Activated CD4-positive, alpha-beta memory T cell treated with anti-CD3 and anti-CD28 coated beads for 36 hours (primary cell): ENCODE data around the gene FAM174B. TPM values are rescaled to one million over a fixed set of nuclear protein-coding genes. Genes with fewer than 3 reads are reported as not detected.

Source experiments
- CTCF ChIA-PET: fragments of 350-600 bp; sonication (Branson Sonifier 250); formaldehyde crosslinking; loops from one replicate; lab custom pipeline; 2021; ENCODE audit warnings: antibody characterized with exemption, inconsistent platforms; lab: Charles Lee
- POLR2A ChIA-PET: fragments of 350-600 bp; sonication (Branson Sonifier 250); formaldehyde crosslinking; loops from one replicate; lab custom pipeline; 2021; ENCODE audit warnings: antibody characterized with exemption; lab: Charles Lee
- DNase-seq: peaks from one replicate; pipeline ENCODE4 v3.0.0-alpha.2; 2020
- H3K27ac Mint-ChIP-seq: one replicate; pipeline ENCODE4 v1.8.0; 2021; ENCODE audit warnings: mixed read lengths
- H3K27me3 Mint-ChIP-seq: one replicate; pipeline ENCODE4 v1.8.0; 2021; ENCODE audit warnings: mixed read lengths
- H3K36me3 Mint-ChIP-seq: one replicate; pipeline ENCODE4 v1.8.0; 2021; ENCODE audit warnings: mixed read lengths
- H3K4me1 Mint-ChIP-seq: one replicate; pipeline ENCODE4 v1.8.0; 2021; ENCODE audit warnings: low read depth, mixed read lengths
- H3K4me3 Mint-ChIP-seq: one replicate; pipeline ENCODE4 v1.8.0; 2021; ENCODE audit warnings: mild to moderate bottlenecking, mixed read lengths
- H3K9me3 Mint-ChIP-seq: one replicate; pipeline ENCODE4 v1.8.0; 2021; ENCODE audit warnings: mixed read lengths
- intact Hi-C: fragments of 100-400 bp; cut with micrococcal nuclease; formaldehyde crosslinking; loops from one replicate; pipeline ENCODE4 v1.15.1; 2023
- total RNA-seq, 2 experiments: library from RNA; stranded (reverse); gene quantifications; one replicate each; pipeline ENCODE4 v1.2.3, GENCODE V29; 2021

FAM174B gene
- total RNA-seq, result 1 to 10 TPM; 5.0 to 7.7 TPM

GRCh38 chr15:92655178-92655995 lies at the start of gene FAM174B:
TSS of gene FAM174B (minus strand) at chr15:92655775.
- H3K4me1 Mint-ChIP-seq, result peaks cover 14% of the 10 kb centered on the region
- peaks cover 35% of the 10 kb centered on the region for H3K27me3 Mint-ChIP-seq
- ChIA-PET CTCF (interaction anchor here (1.1 kb wide), 2 partner anchors 59 to 134 kb away, joined by 3 to 4 read pairs; no protein-coding TSS in a partner anchor), POLR2A (interaction anchor here (0.6 to 1.0 kb wide), 2 partner anchors 10 to 117 kb away, joined by 3 to 4 read pairs; no protein-coding TSS in a partner anchor)
- intact Hi-C loops, result loop anchor here (2.0 kb wide), 1 partner anchor 31 kb away; no protein-coding TSS in a partner anchor
- DNase-seq, result peak; percentile 58
- no peaks in the 10 kb centered on the region for H3K9me3 Mint-ChIP-seq
- no peak within 1 kb of the TSS for H3K27ac Mint-ChIP-seq
- H3K36me3 Mint-ChIP-seq, result no peaks in the 10 kb centered on the region
- H3K4me3 Mint-ChIP-seq, result peak within 1 kb of the TSS; percentile 71

DNA sequence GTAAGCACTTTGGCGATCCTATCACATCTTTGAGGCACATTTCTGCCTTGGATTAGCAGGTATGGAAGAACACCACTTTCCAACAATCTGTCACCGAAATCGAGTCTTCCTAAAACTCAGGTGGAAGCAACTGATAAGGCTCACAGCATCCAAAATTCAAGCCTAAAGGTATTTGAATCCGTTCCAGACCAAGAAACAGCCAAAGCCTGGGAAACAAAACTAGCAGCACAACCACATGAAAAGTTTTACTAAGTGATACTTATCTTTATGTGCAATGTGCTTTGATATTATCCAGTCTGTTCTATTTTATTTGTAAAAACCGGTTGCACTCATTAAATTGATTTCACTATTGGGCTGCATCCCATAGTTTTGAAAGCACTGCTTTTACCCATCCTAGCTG lies 40.5 kb upstream of the FAM174B start:
- Mint-ChIP-seq H3K36me3 (peaks cover 6% of the 10 kb centered on the region), H3K9me3 (peaks cover 13% of the 10 kb centered on the region), H3K4me3 (no peak overlapping the region), H3K27ac (no peak overlapping the region), H3K27me3 (peaks cover 13% of the 10 kb centered on the region), H3K4me1 (no peaks in the 10 kb centered on the region)
- intact Hi-C loops, result no loop called here
- DNase-seq, result no peak
- ChIA-PET CTCF (no interaction called here), POLR2A (no interaction called here)

DNA sequence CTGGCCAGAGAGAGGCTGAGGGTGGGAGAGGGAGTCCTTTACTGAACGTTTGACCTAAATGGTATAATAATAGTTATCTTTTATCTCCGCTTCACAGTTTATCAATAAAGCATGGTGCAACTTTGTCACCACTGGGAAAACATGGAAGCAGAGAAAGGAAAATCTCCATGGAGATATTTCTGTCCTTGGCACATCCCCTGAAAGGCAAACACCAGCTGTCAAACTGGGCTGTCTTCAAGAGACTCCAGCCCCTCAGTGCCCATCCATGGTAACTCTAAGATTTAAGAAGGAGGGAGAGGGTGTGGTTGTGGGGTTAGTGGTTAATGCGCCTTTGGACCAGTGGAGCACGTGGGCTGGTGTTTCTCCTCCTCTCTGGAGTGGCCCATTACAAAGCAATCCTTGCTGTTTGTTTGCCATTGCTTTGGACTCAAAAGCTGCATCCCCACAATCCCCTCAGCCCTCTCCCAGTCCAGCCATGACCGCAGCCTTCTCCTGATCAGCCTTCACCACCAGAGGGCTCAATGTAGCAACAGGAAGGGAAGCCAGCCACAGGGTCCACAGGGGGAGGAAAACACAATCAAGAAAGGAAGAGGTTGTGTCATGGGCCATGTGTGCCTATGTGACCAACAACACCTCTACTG lies 38.2 kb upstream of the FAM174B start:
- H3K36me3 Mint-ChIP-seq, result peaks cover 3% of the 10 kb centered on the region
- DNase-seq, result no peak

GRCh38 chr15:92690395-92690794 lies 34.8 kb upstream of the FAM174B start:
- no peak for DNase-seq
- POLR2A ChIA-PET, result no interaction called here
- Mint-ChIP-seq H3K27ac (no peak overlapping the region), H3K27me3 (peaks cover 10% of the 10 kb centered on the region), H3K36me3 (no peaks in the 10 kb centered on the region), H3K4me3 (no peak overlapping the region), H3K9me3 (peaks cover 16% of the 10 kb centered on the region), H3K4me1 (no peaks in the 10 kb centered on the region)
- intact Hi-C loops, result no loop called here
- CTCF ChIA-PET, result no interaction called here

More for the DNA sequence above, 38.2 kb upstream of the FAM174B start:
- POLR2A ChIA-PET, result no interaction called here
- Mint-ChIP-seq H3K9me3 (peaks cover 9% of the 10 kb centered on the region), H3K4me3 (no peak overlapping the region), H3K4me1 (no peaks in the 10 kb centered on the region), H3K27ac (no peak overlapping the region), H3K27me3 (peaks cover 9% of the 10 kb centered on the region)
- intact Hi-C loops, result no loop called here
- CTCF ChIA-PET, result no interaction called here

GRCh38 chr15:92687746-92688145 lies 32.2 kb upstream of the FAM174B start:
- CTCF ChIA-PET, result no interaction called here
- peaks cover 12% of the 10 kb centered on the region for H3K27me3 Mint-ChIP-seq
- no peak overlapping the region for H3K4me3 Mint-ChIP-seq
- intact Hi-C loops, result no loop called here
- H3K9me3 Mint-ChIP-seq, result peaks cover 16% of the 10 kb centered on the region
- DNase-seq, result no peak
- H3K4me1 Mint-ChIP-seq, result no peaks in the 10 kb centered on the region
- POLR2A ChIA-PET, result no interaction called here
- H3K27ac Mint-ChIP-seq, result no peak overlapping the region
- no peaks in the 10 kb centered on the region for H3K36me3 Mint-ChIP-seq

- ChIA-PET POLR2A (no interaction called here), CTCF (no interaction called here)
- no peak for DNase-seq
- Mint-ChIP-seq H3K27me3 (peaks cover 12% of the 10 kb centered on the region), H3K9me3 (peaks cover 16% of the 10 kb centered on the region), H3K4me3 (no peak overlapping the region), H3K36me3 (no peaks in the 10 kb centered on the region), H3K4me1 (no peaks in the 10 kb centered on the region), H3K27ac (no peak overlapping the region)
- intact Hi-C loops, result no loop called here
Observed at GRCh38 chr15:92687195-92687602, 31.6 kb upstream of the FAM174B start.

- peaks cover 9% of the 10 kb centered on the region for H3K9me3 Mint-ChIP-seq
- POLR2A ChIA-PET, result no interaction called here
- H3K27ac Mint-ChIP-seq, result no peak overlapping the region
- H3K4me3 Mint-ChIP-seq, result no peak overlapping the region
- peaks cover 8% of the 10 kb centered on the region for H3K27me3 Mint-ChIP-seq
- CTCF ChIA-PET, result no interaction called here
- intact Hi-C loops, result no loop called here
- H3K4me1 Mint-ChIP-seq, result no peaks in the 10 kb centered on the region
- no peaks in the 10 kb centered on the region for H3K36me3 Mint-ChIP-seq
- no peak for DNase-seq
Observed at GRCh38 chr15:92683511-92683834, 27.9 kb upstream of the FAM174B start.

DNA sequence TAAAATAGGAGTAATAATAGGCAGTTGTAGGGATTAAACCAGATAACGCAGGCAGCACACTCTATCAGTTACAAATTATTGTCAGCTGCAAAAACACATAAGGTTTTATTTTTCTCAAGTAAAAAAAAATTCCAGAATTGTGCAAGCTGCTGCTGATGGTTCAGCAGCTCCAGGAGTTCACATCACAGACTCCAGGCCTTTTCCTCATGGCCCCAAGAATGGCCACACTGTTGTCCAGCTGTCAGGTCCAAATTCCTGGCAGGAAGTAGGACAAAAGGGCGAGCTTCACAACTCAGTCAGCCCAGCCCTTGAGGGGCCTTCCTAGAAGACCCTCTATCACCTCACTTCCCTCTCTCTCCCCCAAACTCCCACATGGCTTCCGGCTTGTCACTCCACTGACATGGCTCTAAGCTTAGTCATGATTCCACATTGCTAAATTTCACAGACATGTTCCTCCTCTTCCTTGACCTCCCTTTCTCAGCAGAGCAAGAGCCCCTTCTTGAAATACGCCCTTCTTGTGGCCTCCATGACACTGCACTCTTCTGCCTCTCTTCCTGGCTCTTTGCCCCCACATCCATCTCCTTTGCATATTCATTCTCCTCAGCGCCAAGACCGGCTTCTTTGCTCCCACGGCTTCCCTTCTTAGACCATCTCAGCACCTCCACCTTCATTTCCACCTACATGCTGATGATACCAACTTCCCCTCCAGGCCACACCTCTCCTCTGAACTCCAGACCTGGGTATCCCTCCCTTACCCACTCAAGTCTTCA lies 27.4 kb upstream of the FAM174B start:
- POLR2A ChIA-PET, result no interaction called here
- intact Hi-C loops, result no loop called here
- Mint-ChIP-seq H3K36me3 (no peaks in the 10 kb centered on the region), H3K9me3 (peaks cover 3% of the 10 kb centered on the region), H3K27me3 (peaks cover 11% of the 10 kb centered on the region), H3K4me3 (no peak overlapping the region), H3K4me1 (no peaks in the 10 kb centered on the region), H3K27ac (no peak overlapping the region)
- CTCF ChIA-PET, result interaction anchor here (2.0 kb wide), 1 partner anchor 161 kb away, joined by 8 read pairs; no protein-coding TSS in a partner anchor
- DNase-seq, result no peak

DNA sequence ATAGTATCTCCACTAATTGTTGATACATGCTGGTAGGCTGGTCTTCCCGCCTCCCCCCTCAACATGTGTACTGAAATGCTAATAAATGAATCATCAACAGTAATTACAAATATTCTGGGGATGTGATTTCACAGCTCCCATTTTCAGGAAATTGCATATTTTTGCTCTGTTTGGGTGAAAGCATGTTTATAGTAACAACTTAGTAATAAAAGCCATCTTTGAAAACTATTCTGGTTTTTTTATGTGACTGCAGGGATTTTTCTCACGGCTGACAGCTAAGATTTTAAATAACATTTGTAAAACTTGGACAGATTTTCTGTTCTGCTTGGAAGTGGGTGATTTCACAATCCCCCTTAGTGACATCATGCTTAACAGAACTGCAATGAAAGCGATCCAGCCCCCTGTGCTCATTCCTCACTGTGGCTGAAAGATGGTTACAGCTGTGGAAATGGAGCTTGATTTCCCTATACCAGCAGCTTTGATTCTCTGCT lies 25.6 kb upstream of the FAM174B start:
- DNase-seq, result no peak
- no peak overlapping the region for H3K4me3 Mint-ChIP-seq
- H3K9me3 Mint-ChIP-seq, result no peaks in the 10 kb centered on the region
- no peaks in the 10 kb centered on the region for H3K36me3 Mint-ChIP-seq
- no peak overlapping the region for H3K27ac Mint-ChIP-seq
- H3K27me3 Mint-ChIP-seq, result peaks cover 16% of the 10 kb centered on the region
- POLR2A ChIA-PET, result no interaction called here
- H3K4me1 Mint-ChIP-seq, result no peaks in the 10 kb centered on the region
- CTCF ChIA-PET, result interaction anchor here (2.0 kb wide), 1 partner anchor 160 kb away, joined by 8 read pairs; no protein-coding TSS in a partner anchor
- intact Hi-C loops, result no loop called here

- POLR2A ChIA-PET, result no interaction called here
Observed at GRCh38 chr15:92677999-92678398, 22.4 kb upstream of the FAM174B start.

GRCh38 chr15:92676561-92676960 lies 21.0 kb upstream of the FAM174B start:
- no peak for DNase-seq
- Mint-ChIP-seq H3K4me3 (no peak overlapping the region), H3K27me3 (peaks cover 12% of the 10 kb centered on the region), H3K9me3 (no peaks in the 10 kb centered on the region), H3K36me3 (no peaks in the 10 kb centered on the region), H3K4me1 (no peaks in the 10 kb centered on the region), H3K27ac (no peak overlapping the region)
- intact Hi-C loops, result no loop called here
- CTCF ChIA-PET, result no interaction called here
- POLR2A ChIA-PET, result no interaction called here

More at GRCh38 chr15:92677999-92678398, 22.4 kb upstream of the FAM174B start:
- Mint-ChIP-seq H3K27me3 (peaks cover 12% of the 10 kb centered on the region), H3K36me3 (no peaks in the 10 kb centered on the region), H3K4me1 (no peaks in the 10 kb centered on the region), H3K9me3 (no peaks in the 10 kb centered on the region), H3K27ac (no peak overlapping the region), H3K4me3 (no peak overlapping the region)
- intact Hi-C loops, result no loop called here
- DNase-seq, result no peak
- CTCF ChIA-PET, result no interaction called here

DNA sequence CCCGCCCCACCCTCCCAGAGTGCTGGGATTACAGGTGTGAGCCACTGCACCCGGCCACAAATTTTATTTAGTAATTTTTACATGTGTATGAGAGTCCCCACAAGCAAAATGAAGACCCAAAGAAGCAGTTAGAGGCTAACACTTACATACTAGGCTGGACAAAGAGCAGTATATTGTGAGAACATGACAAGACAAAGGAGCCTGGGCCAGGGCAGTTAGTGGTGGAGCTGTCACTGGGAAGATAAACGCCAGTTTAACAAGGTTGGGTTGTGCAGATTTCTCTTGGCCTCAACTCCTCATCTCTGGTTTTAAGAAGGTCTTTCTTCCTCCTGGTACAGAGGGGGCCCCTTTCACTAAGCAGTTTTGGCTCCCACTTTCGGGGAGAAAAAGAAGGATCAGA lies 19.9 kb upstream of the FAM174B start:
- ChIA-PET CTCF (no interaction called here), POLR2A (no interaction called here)
- H3K27me3 Mint-ChIP-seq, result peaks cover 14% of the 10 kb centered on the region
- H3K4me3 Mint-ChIP-seq, result no peak overlapping the region
- intact Hi-C loops, result no loop called here
- no peaks in the 10 kb centered on the region for H3K36me3 Mint-ChIP-seq
- no peak for DNase-seq
- no peaks in the 10 kb centered on the region for H3K4me1 Mint-ChIP-seq
- no peaks in the 10 kb centered on the region for H3K9me3 Mint-ChIP-seq
- no peak overlapping the region for H3K27ac Mint-ChIP-seq
